ENCODE measurements around the gene EMILIN1.

- TF ChIP-seq CTCF (IDR thresholded peaks at IDR 0.05; ENCODE audit: low read depth, low read length, poor library complexity, severe bottlenecking) (no peak), EZH2phosphoT487 (IDR thresholded peaks at IDR 0.05; ENCODE audit: borderline replicate concordance, low read length) (no peak)
These were observed 1.7 kb downstream of the EMILIN1 start for GRCh38 chr2:27080140-27080469.
